ENCODE measurements around the gene PLEKHA7. TPM values are rescaled to one million over a fixed set of nuclear protein-coding genes. Genes with fewer than 3 reads are reported as not detected.

The PLEKHA7 gene
- total RNA-seq, 2 experiments from 2014 or later: 6.4 to 8.4 TPM

- peaks cover 8% of the 10 kb centered on the region for H3K27me3 Mint-ChIP-seq
- intact Hi-C loops (cut with DNase I, micrococcal nuclease): no loop called here
- no peak overlapping the region for H3K27ac Mint-ChIP-seq
- no peaks in the 10 kb centered on the region for H3K4me1 Mint-ChIP-seq
- H3K9me3 Mint-ChIP-seq (ENCODE audit: low read depth): no peaks in the 10 kb centered on the region
- POLR2A ChIA-PET: no interaction called here
- ATAC-seq (no peak), DNase-seq (no peak)
- H3K4me3 Mint-ChIP-seq: no peak overlapping the region
- no peaks in the 10 kb centered on the region for H3K36me3 Mint-ChIP-seq (ENCODE audit: low read depth)
- CTCF ChIA-PET: interaction anchor here (0.6 to 1.6 kb wide), 3 partner anchors 71 to 114 kb away, joined by 3 to 7 read pairs (median 4); no protein-coding TSS in a partner anchor
These were observed 80.2 kb downstream of the PLEKHA7 start for GRCh38 chr11:16933756-16934603.

DNA sequence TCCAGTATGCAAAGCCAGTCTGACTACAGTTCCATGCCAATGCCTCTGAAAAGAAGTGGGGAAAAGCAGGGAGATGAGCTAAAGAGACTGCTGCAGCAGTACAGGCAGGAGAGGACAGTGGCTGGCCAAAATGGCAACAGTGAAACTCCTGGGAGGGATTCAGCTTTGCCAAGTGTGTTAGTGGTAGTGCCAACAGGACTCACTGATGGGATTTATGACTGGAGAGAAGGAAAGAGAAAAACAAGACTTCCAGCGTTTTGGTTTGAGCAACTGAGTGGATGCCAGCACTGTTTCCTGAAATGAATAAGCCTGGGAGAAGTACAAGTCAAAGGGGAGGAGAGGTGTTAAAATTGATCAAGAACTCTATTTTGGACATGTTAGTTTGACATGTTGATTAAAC lies 80.9 kb downstream of the PLEKHA7 start:
- Mint-ChIP-seq H3K27ac (no peak overlapping the region), H3K36me3 (ENCODE audit: low read depth) (no peaks in the 10 kb centered on the region), H3K4me3 (no peak overlapping the region), H3K27me3 (peaks cover 10% of the 10 kb centered on the region), H3K9me3 (ENCODE audit: low read depth) (no peaks in the 10 kb centered on the region), H3K4me1 (no peaks in the 10 kb centered on the region)
- ATAC-seq: no peak
- POLR2A ChIA-PET: no interaction called here
- intact Hi-C loops (cut with DNase I, micrococcal nuclease): no loop called here
- CTCF ChIA-PET: interaction anchor here (0.7 to 1.6 kb wide), 2 partner anchors 113 to 823 kb away, joined by 3 to 7 read pairs; no protein-coding TSS in a partner anchor
- no peak for DNase-seq

GRCh38 chr11:16928044-16928443 lies 86.2 kb downstream of the PLEKHA7 start:
- Mint-ChIP-seq H3K4me3 (no peak overlapping the region), H3K4me1 (peaks cover 12% of the 10 kb centered on the region), H3K36me3 (ENCODE audit: low read depth) (no peaks in the 10 kb centered on the region), H3K27me3 (peaks cover 31% of the 10 kb centered on the region), H3K9me3 (ENCODE audit: low read depth) (no peaks in the 10 kb centered on the region), H3K27ac (no peak overlapping the region)
- intact Hi-C loops (cut with DNase I, micrococcal nuclease): loop anchor here in 1 of 2 experiments (10.0 kb wide), 1 partner anchor 103 kb away; no protein-coding TSS in a partner anchor
- CTCF ChIA-PET: interaction anchor here (0.6 kb wide), 1 partner anchor 8 kb away, joined by 3 read pairs; no protein-coding TSS in a partner anchor
- DNase-seq: no peak
- no peak for ATAC-seq
- POLR2A ChIA-PET: no interaction called here

DNA sequence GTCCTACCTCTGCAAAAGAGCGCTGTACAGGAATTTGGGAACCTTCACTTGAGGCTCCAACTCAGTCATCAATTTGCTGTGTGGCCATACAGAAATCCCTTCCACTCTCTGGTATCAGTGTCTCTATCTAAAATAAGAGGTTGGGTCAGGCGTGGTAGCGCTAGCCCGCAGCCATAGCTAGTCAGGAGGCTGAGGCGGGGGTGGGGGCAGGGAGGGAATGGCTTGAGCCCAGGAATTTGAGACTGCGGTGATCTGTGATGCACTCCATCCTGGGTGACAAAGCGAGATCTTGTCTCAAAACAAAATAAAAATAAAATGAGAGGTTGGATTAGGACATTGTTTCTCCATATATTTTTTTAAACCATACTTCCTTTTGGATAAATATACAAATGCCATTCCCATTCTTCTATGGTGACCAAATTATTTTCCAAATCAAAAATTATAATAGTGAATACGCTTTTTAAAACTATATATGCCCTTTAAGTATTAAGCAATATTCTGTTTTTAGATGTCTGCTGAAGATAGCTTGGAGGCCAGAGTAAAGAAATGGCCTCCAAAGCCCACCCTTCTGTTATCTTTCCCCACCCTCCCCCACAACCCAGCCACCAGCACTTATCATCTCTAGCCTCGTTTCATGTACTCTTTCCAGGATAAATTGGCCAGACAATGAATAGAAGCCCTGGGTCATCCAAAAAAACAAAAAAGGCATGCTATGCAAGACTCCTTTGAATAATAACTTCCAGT lies 87.2 kb downstream of the PLEKHA7 start:
- H3K4me3 Mint-ChIP-seq: no peak overlapping the region
- DNase-seq (no peak), ATAC-seq (no peak)
- POLR2A ChIA-PET: no interaction called here
- intact Hi-C loops (cut with DNase I, micrococcal nuclease): loop anchor here in 1 of 2 experiments (10.0 kb wide), 1 partner anchor 102 kb away; no protein-coding TSS in a partner anchor
- no peaks in the 10 kb centered on the region for H3K9me3 Mint-ChIP-seq (ENCODE audit: low read depth)
- peaks cover 12% of the 10 kb centered on the region for H3K4me1 Mint-ChIP-seq
- CTCF ChIA-PET: interaction anchor here (0.9 kb wide), 1 partner anchor 15 kb away, joined by 4 read pairs; no protein-coding TSS in a partner anchor
- H3K27ac Mint-ChIP-seq: no peak overlapping the region
- peaks cover 31% of the 10 kb centered on the region for H3K27me3 Mint-ChIP-seq
- no peaks in the 10 kb centered on the region for H3K36me3 Mint-ChIP-seq (ENCODE audit: low read depth)

- Mint-ChIP-seq H3K36me3 (ENCODE audit: low read depth) (no peaks in the 10 kb centered on the region), H3K9me3 (ENCODE audit: low read depth) (no peaks in the 10 kb centered on the region), H3K4me3 (peak overlapping the region; percentile 67), H3K27me3 (peaks cover 35% of the 10 kb centered on the region), H3K4me1 (peaks cover 12% of the 10 kb centered on the region), H3K27ac (no peak overlapping the region)
- ATAC-seq (peak; percentile 47), DNase-seq (peak; percentile 61)
- POLR2A ChIA-PET: no interaction called here
- intact Hi-C loops (cut with DNase I, micrococcal nuclease): loop anchor here in 1 of 2 experiments (10.0 kb wide), 1 partner anchor 101 kb away; no protein-coding TSS in a partner anchor
- CTCF ChIA-PET: interaction anchor here (0.7 kb wide), 1 partner anchor 12 kb away, joined by 3 read pairs; no protein-coding TSS in a partner anchor
These were observed 88.6 kb downstream of the PLEKHA7 start for GRCh38 chr11:16925561-16926065.

- Mint-ChIP-seq H3K27me3 (peaks cover 35% of the 10 kb centered on the region), H3K4me1 (peaks cover 12% of the 10 kb centered on the region), H3K36me3 (ENCODE audit: low read depth) (no peaks in the 10 kb centered on the region), H3K27ac (no peak overlapping the region), H3K9me3 (ENCODE audit: low read depth) (no peaks in the 10 kb centered on the region), H3K4me3 (peak overlapping the region; percentile 67)
- CTCF ChIA-PET: interaction anchor here (0.7 to 1.1 kb wide), 2 partner anchors 12 to 16 kb away, joined by 3 read pairs; no protein-coding TSS in a partner anchor
- intact Hi-C loops (cut with DNase I, micrococcal nuclease): loop anchor here in 1 of 2 experiments (10.0 kb wide), 1 partner anchor 100 kb away; no protein-coding TSS in a partner anchor
- POLR2A ChIA-PET: no interaction called here
- no peak for ATAC-seq
- peak; percentile 17 for DNase-seq
These were observed 89.2 kb downstream of the PLEKHA7 start for GRCh38 chr11:16924826-16925560.

DNA sequence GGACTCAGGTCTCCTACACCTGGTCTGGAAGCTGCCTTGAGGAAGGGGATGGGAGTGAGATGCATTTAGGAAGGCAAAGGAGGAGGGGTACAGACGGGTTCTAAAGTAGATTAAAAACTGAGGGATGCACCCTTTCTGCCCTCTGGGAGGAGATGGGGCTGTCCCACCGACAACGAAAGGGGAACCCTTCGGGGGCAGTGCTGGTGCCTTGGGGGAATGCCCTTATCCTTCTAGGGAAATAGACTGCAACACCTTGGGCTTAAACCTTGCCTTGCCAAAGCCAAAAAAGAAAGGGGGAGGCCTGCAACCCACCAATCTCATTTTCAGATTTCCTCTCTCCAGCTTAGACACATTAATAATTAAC lies 89.8 kb downstream of the PLEKHA7 start:
- H3K4me1 Mint-ChIP-seq: peaks cover 12% of the 10 kb centered on the region
- CTCF ChIA-PET: interaction anchor here (1.1 kb wide), 1 partner anchor 17 kb away, joined by 3 read pairs; no protein-coding TSS in a partner anchor
- no peaks in the 10 kb centered on the region for H3K9me3 Mint-ChIP-seq (ENCODE audit: low read depth)
- POLR2A ChIA-PET: no interaction called here
- peaks cover 35% of the 10 kb centered on the region for H3K27me3 Mint-ChIP-seq
- DNase-seq (peak; percentile 41), ATAC-seq (peak; percentile 34)
- no peak overlapping the region for H3K27ac Mint-ChIP-seq
- no peaks in the 10 kb centered on the region for H3K36me3 Mint-ChIP-seq (ENCODE audit: low read depth)
- intact Hi-C loops (cut with DNase I, micrococcal nuclease): loop anchor here in 1 of 2 experiments (10.0 kb wide), 1 partner anchor 100 kb away; no protein-coding TSS in a partner anchor
- peak overlapping the region; percentile 67 for H3K4me3 Mint-ChIP-seq

GRCh38 chr11:16923987-16924386 lies 90.2 kb downstream of the PLEKHA7 start:
- CTCF ChIA-PET: interaction anchor here (1.1 kb wide), 1 partner anchor 17 kb away, joined by 3 read pairs; no protein-coding TSS in a partner anchor
- peaks cover 34% of the 10 kb centered on the region for H3K27me3 Mint-ChIP-seq
- peak overlapping the region; percentile 67 for H3K4me3 Mint-ChIP-seq
- intact Hi-C loops (cut with DNase I, micrococcal nuclease): loop anchor here in 1 of 2 experiments (10.0 kb wide), 1 partner anchor 99 kb away; no protein-coding TSS in a partner anchor
- H3K27ac Mint-ChIP-seq: no peak overlapping the region
- H3K36me3 Mint-ChIP-seq (ENCODE audit: low read depth): no peaks in the 10 kb centered on the region
- DNase-seq (no peak), ATAC-seq (no peak)
- H3K4me1 Mint-ChIP-seq: peaks cover 12% of the 10 kb centered on the region
- POLR2A ChIA-PET: no interaction called here
- no peaks in the 10 kb centered on the region for H3K9me3 Mint-ChIP-seq (ENCODE audit: low read depth)

GRCh38 chr11:16921668-16922067 lies 92.5 kb downstream of the PLEKHA7 start:
- peaks cover 25% of the 10 kb centered on the region for H3K27me3 Mint-ChIP-seq
- ChIA-PET CTCF (interaction anchor here (0.6 to 2.6 kb wide), 10 partner anchors 9 to 413 kb away, joined by 3 to 8 read pairs (median 3); no protein-coding TSS in a partner anchor), POLR2A (no interaction called here)
- H3K4me3 Mint-ChIP-seq: no peak overlapping the region
- H3K9me3 Mint-ChIP-seq (ENCODE audit: low read depth): no peaks in the 10 kb centered on the region
- DNase-seq (no peak), ATAC-seq (no peak)
- peaks cover 12% of the 10 kb centered on the region for H3K4me1 Mint-ChIP-seq
- H3K36me3 Mint-ChIP-seq (ENCODE audit: low read depth): no peaks in the 10 kb centered on the region
- no peak overlapping the region for H3K27ac Mint-ChIP-seq
- intact Hi-C loops (cut with DNase I, micrococcal nuclease): loop anchor here in 1 of 2 experiments (10.0 kb wide), 1 partner anchor 97 kb away; no protein-coding TSS in a partner anchor

GRCh38 chr11:16921019-16921418 lies 93.2 kb downstream of the PLEKHA7 start:
- peaks cover 19% of the 10 kb centered on the region for H3K27me3 Mint-ChIP-seq
- peaks cover 12% of the 10 kb centered on the region for H3K4me1 Mint-ChIP-seq
- ChIA-PET POLR2A (no interaction called here), CTCF (interaction anchor here (0.6 to 2.6 kb wide), 8 partner anchors 10 to 413 kb away, joined by 3 to 8 read pairs (median 4); no protein-coding TSS in a partner anchor)
- H3K36me3 Mint-ChIP-seq (ENCODE audit: low read depth): no peaks in the 10 kb centered on the region
- intact Hi-C loops (cut with DNase I, micrococcal nuclease): loop anchor here in 1 of 2 experiments (10.0 kb wide), 1 partner anchor 96 kb away; no protein-coding TSS in a partner anchor
- no peak overlapping the region for H3K27ac Mint-ChIP-seq
- DNase-seq: no peak
- H3K9me3 Mint-ChIP-seq (ENCODE audit: low read depth): no peaks in the 10 kb centered on the region
- no peak overlapping the region for H3K4me3 Mint-ChIP-seq
- ATAC-seq: peak; percentile 62

All from activated CD4-positive, alpha-beta T cell treated with anti-CD3 and anti-CD28 coated beads for 36 hours (primary cell).